ENCODE results near the gene TPRG1L. TPM values are rescaled to one million over a fixed set of nuclear protein-coding genes. Genes with fewer than 3 reads are reported as not detected.

Gene TPRG1L
- total RNA-seq, 1 experiment from 2014 or later = 24.0 TPM

- Histone ChIP-seq H2BK120ac (ENCODE audit: low read depth, low read length, poor library complexity, severe bottlenecking) (no peak overlapping the region), H3K56ac (ENCODE audit: insufficient read length, low read depth, low read length) (no peak overlapping the region), H2BK20ac (ENCODE audit: low read depth, low read length, poor library complexity, severe bottlenecking) (no peak overlapping the region), H3K4ac (ENCODE audit: low read depth, low read length) (no peak overlapping the region), H3K9me3 (ENCODE audit: control insufficient read depth, low read depth, low read length) (no peaks in the 10 kb centered on the region), H3K23me2 (ENCODE audit: insufficient read length, low read depth, low read length, poor library complexity, severe bottlenecking) (no peaks in the 10 kb centered on the region), H2BK5ac (ENCODE audit: insufficient read length, low read length) (no peak overlapping the region), H3T11ph (ENCODE audit: low read length) (no peak overlapping the region), H2AFZ (ENCODE audit: low read length) (no peak overlapping the region), H3K23ac (ENCODE audit: insufficient read length, low read depth, low read length) (no peak overlapping the region), H3K9ac (ENCODE audit: extremely low read depth, insufficient read length, low read length) (no peak overlapping the region), H4K8ac (replicated peaks; ENCODE audit: insufficient read length, low read depth, low read length) (no peak overlapping the region), H2AK5ac (ENCODE audit: insufficient read length, low read length) (no peak overlapping the region), H4K91ac (ENCODE audit: insufficient read length, low read depth, low read length) (no peak overlapping the region), H3K14ac (ENCODE audit: insufficient read depth, low read length) (no peak overlapping the region), H3K27me3 (ENCODE audit: insufficient read depth, low read length) (no peaks in the 10 kb centered on the region), H2BK15ac (ENCODE audit: low read depth, low read length) (no peak overlapping the region), H3K79me1 (ENCODE audit: insufficient read depth, low read depth, low read length, poor library complexity, severe bottlenecking) (no peaks in the 10 kb centered on the region), H3K4me1 (ENCODE audit: insufficient read depth, low read length) (no peaks in the 10 kb centered on the region), H4K5ac (ENCODE audit: insufficient read length, low read depth, low read length) (no peak overlapping the region), H3K18ac (ENCODE audit: insufficient read length, low read depth, low read length) (no peak overlapping the region), H2BK12ac (ENCODE audit: insufficient read length, low read depth, low read length) (no peak overlapping the region), H3K27ac (ENCODE audit: insufficient read length, low read depth, low read length) (no peak overlapping the region), H4K20me1 (ENCODE audit: control insufficient read depth, insufficient read depth, insufficient read length) (no peaks in the 10 kb centered on the region), H3K4me2 (ENCODE audit: insufficient read depth, insufficient read length, low read length) (no peak overlapping the region), H3K79me2 (ENCODE audit: insufficient read depth, low read length) (no peaks in the 10 kb centered on the region)
- Mint-ChIP-seq H3K27me3 (ENCODE audit: low read depth) (peaks cover 24% of the 10 kb centered on the region), H3K4me3 (no peak overlapping the region; a peak in 3 of 5 replicates), H3K4me1 (peaks cover 34 to 57% of the 10 kb centered on the region in 2 experiments), H3K9me3 (no peaks in the 10 kb centered on the region), H3K36me3 (ENCODE audit: insufficient read depth in 1 of 3, low read depth in 3 of 3) (no peaks in the 10 kb centered on the region; a peak in 1 of 7 replicates), H3K27ac (peak overlapping the region in 1 of 3 experiments; percentile 90; a peak in 2 of 7 replicates)
- TF ChIP-seq CTCF (conservative IDR thresholded peaks at IDR 0.05) = no peak
- no CpG with 5 or more reads among the region's 25 CpGs for WGBS (ENCODE audit: extremely low coverage, insufficient read length, low lambda C conversion rate)
- DNase-seq = no peak
These were observed 48.7 kb downstream of the TPRG1L start for GRCh38 chr1:3673381-3674099.

Measured in H9 (cell line).